A673 (cell line): ENCODE results near the gene ELK4.

Experiments used
- EZH2 ChIP-seq: fragments of 200-600 bp; sonication (generic); IDR thresholded peaks from 2 replicates; pipeline ENCODE4 v1.6.1; 2017; ENCODE audit warnings: borderline replicate concordance, low read depth, mild to moderate bottlenecking, mixed read lengths, antibody characterized with exemption, low read length; ENCODE audit not compliant: poor library complexity, severe bottlenecking
- TF ChIP-seq, protein P1 (sequence below): fragments of 300-800, 200-600 bp; sonication (generic); conservative IDR thresholded peaks from 2 replicates; pipeline ENCODE4 v1.5.1; 2017; ENCODE audit warnings: low read depth, mild to moderate bottlenecking, antibody characterized with exemption, low read length, moderate library complexity, mixed read lengths

GRCh38 chr1:205582046-205582445, 49.8 kb downstream of the ELK4 start:
- TF ChIP-seq, protein P1, sequence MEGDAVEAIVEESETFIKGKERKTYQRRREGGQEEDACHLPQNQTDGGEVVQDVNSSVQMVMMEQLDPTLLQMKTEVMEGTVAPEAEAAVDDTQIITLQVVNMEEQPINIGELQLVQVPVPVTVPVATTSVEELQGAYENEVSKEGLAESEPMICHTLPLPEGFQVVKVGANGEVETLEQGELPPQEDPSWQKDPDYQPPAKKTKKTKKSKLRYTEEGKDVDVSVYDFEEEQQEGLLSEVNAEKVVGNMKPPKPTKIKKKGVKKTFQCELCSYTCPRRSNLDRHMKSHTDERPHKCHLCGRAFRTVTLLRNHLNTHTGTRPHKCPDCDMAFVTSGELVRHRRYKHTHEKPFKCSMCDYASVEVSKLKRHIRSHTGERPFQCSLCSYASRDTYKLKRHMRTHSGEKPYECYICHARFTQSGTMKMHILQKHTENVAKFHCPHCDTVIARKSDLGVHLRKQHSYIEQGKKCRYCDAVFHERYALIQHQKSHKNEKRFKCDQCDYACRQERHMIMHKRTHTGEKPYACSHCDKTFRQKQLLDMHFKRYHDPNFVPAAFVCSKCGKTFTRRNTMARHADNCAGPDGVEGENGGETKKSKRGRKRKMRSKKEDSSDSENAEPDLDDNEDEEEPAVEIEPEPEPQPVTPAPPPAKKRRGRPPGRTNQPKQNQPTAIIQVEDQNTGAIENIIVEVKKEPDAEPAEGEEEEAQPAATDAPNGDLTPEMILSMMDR = no peak
- no peak for TF ChIP-seq EZH2
